Panc1 (cell line): ENCODE measurements around the gene ATXN7L2. TPM values are rescaled to one million over a fixed set of nuclear protein-coding genes. Genes with fewer than 3 reads are reported as not detected.

ENCODE experiments used
- ATAC-seq: fragments of 200-7000 bp; cut with Tn5 transposase; 2 replicates; pipeline ENCODE4 v1.9.1; 2020; ENCODE audit warnings: mild to moderate bottlenecking, moderate library complexity
- BruUV-seq: library from RNA; stranded (reverse); fragments of 400-500 nt; replicated peaks from 2 replicates; lab custom pipeline; 2021; lab: Mats Ljungman, UMichigan
- CTCF ChIA-PET: fragments of 300-600 bp; sonication (Branson Sonifier 250); formaldehyde crosslinking; loops from one replicate; lab custom pipeline; 2022; ENCODE audit warnings: antibody characterized with exemption; lab: Charles Lee
- POLR2A ChIA-PET: fragments of 300-600 bp; sonication (Branson Sonifier 250); formaldehyde crosslinking; loops from one replicate; lab custom pipeline; 2022; ENCODE audit warnings: antibody characterized with exemption; lab: Charles Lee
- DNase-seq: peaks from one replicate; pipeline ENCODE4 v3.0.0-alpha.2; 2010; ENCODE audit warnings: low read depth, low spot score
- H3K27ac ChIP-seq: 2 replicates; pipeline ENCODE4 v1.5.1; 2011; ENCODE audit warnings: mild to moderate bottlenecking, low read length, inconsistent platforms
- H3K27me3 ChIP-seq: fragments of 200-500 bp; sonication (Bioruptor generic); 2 replicates; pipeline ENCODE4 v1.6.0; 2014; ENCODE audit warnings: low read length, inconsistent platforms; ENCODE audit not compliant: control insufficient read depth, insufficient read depth
- H3K36me3 ChIP-seq: fragments of 200-500 bp; sonication (Bioruptor generic); 2 replicates; pipeline ENCODE4 v1.5.1; 2014; ENCODE audit warnings: inconsistent platforms, mild to moderate bottlenecking, low read length, moderate library complexity; ENCODE audit not compliant: control insufficient read depth, insufficient read depth
- H3K4me1 ChIP-seq: 2 replicates; pipeline ENCODE4 v1.5.1; 2011; ENCODE audit warnings: inconsistent platforms, mild to moderate bottlenecking, low read length, moderate library complexity; ENCODE audit not compliant: control insufficient read depth, insufficient read depth
- H3K4me3 ChIP-seq, 2 experiments: 2 replicates each; pipeline ENCODE4 v1.5.1; 2011 to 2012; ENCODE audit warnings: low read depth in 2 of 2, low read length in 2 of 2, mild to moderate bottlenecking in 2 of 2, inconsistent platforms in 1 of 2, moderate library complexity in 1 of 2
- H3K9me3 ChIP-seq: fragments of 200-500 bp; sonication (Bioruptor generic); 2 replicates; pipeline ENCODE4 v1.5.1; 2014; ENCODE audit warnings: low read depth, mild to moderate bottlenecking, inconsistent platforms, low read length, moderate library complexity; ENCODE audit not compliant: control insufficient read depth, insufficient read depth
- POLR2AphosphoS5 ChIP-seq: IDR thresholded peaks from 2 replicates; pipeline ENCODE4 v1.6.1; 2012; ENCODE audit warnings: mild to moderate bottlenecking, low read depth, low read length, moderate library complexity
- SIN3A ChIP-seq: IDR thresholded peaks from 2 replicates; pipeline ENCODE4 v1.6.1; 2012; ENCODE audit warnings: low read depth, mild to moderate bottlenecking, low read length, moderate library complexity, borderline replicate concordance; ENCODE audit not compliant: insufficient read depth
- TCF7L2 ChIP-seq: IDR thresholded peaks from 2 replicates; pipeline ENCODE4 v1.6.1; 2011; ENCODE audit warnings: mild to moderate bottlenecking, low read depth, low read length, inconsistent platforms
- in situ Hi-C: cut with HindIII; loops from 2 replicates; pipeline ENCODE4 v1.10.0; 2016; ENCODE audit warnings: low sequenced_read_pairs, low pct_unique_long_range_greater_than_20kb
- intact Hi-C: fragments of 100-400 bp; cut with micrococcal nuclease; formaldehyde crosslinking; loops from one replicate; pipeline ENCODE4 v1.10.0; 2022; ENCODE audit not compliant: unreplicated experiment
- total RNA-seq: library from RNA; stranded (reverse); gene quantifications from one replicate; pipeline ENCODE4 v1.2.1, GENCODE V29; 2021; ENCODE audit not compliant: unreplicated experiment
- TF ChIP-seq, protein P1 (sequence below): fragments of 450-650 bp; IDR thresholded peaks from 2 replicates; pipeline ENCODE4 v1.5.1; 2017; ENCODE audit warnings: mild to moderate bottlenecking
- TF ChIP-seq, protein P2 (sequence below), 2 experiments: IDR thresholded peaks; 2 replicates each; pipeline ENCODE4 v1.6.1; 2011 to 2012; ENCODE audit warnings: low read depth in 2 of 2, control low read depth in 1 of 2, low read length in 1 of 2, mild to moderate bottlenecking in 1 of 2, moderate library complexity in 1 of 2; ENCODE audit not compliant: insufficient read depth in 1 of 2

The ATXN7L2 gene
- total RNA-seq, 1 experiment from 2014 or later = 4.9 TPM

DNA sequence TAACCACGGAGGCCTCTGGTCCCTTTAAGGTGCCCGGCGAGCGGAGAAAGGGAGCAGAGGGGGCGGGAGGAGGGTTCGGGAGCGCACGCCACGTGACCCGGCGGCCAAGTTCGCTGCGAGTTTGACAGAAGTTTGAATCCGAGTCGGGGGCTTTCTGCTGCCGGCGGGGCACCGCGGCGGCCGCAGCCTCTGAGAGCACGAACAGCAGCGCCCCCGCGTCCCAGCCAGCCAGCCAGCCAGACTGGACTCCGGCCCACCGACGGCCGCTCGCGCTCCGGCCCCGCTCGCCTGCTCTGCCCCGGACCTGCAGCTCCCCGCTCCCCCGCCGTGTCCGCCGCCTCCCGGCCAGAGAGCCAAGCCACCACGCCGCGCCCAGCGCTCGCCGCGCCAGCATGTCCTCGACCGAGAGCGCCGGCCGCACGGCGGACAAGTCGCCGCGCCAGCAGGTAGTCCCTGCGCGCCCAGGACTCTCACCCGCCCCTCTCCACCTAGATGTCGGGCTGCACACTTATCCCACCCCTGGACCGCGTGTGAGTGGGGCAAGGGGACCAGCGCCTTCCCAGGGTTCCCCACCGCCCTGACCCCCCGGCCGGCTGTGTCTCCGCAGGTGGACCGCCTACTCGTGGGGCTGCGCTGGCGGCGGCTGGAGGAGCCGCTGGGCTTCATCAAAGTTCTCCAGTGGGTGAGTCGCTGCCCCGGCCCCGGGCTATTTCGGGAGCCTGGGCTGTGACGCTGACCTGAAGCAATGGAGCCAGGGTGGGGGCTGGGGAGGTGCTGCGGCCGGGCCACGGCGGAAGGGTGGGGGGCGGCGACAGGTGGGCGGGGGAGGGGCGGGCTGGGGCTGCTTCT is 17.0 kb upstream of the ATXN7L2 start, which contains the start of gene SYPL2:
TSS of gene SYPL2 (plus strand) at position 95 of the 849 bp plus-strand sequence. CDS start at position 393, 298 bp downstream.
- no peak for TF ChIP-seq TCF7L2
- TF ChIP-seq, protein P1, sequence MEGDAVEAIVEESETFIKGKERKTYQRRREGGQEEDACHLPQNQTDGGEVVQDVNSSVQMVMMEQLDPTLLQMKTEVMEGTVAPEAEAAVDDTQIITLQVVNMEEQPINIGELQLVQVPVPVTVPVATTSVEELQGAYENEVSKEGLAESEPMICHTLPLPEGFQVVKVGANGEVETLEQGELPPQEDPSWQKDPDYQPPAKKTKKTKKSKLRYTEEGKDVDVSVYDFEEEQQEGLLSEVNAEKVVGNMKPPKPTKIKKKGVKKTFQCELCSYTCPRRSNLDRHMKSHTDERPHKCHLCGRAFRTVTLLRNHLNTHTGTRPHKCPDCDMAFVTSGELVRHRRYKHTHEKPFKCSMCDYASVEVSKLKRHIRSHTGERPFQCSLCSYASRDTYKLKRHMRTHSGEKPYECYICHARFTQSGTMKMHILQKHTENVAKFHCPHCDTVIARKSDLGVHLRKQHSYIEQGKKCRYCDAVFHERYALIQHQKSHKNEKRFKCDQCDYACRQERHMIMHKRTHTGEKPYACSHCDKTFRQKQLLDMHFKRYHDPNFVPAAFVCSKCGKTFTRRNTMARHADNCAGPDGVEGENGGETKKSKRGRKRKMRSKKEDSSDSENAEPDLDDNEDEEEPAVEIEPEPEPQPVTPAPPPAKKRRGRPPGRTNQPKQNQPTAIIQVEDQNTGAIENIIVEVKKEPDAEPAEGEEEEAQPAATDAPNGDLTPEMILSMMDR = peak; percentile 18; the same call in 1 of the 2 replicates
- ChIA-PET CTCF (no interaction called here), POLR2A (no interaction called here)
- peak within 1 kb of the TSS; percentile 43 to 52 for H3K4me3 ChIP-seq
- DNase-seq = no peak
- no peaks in the 10 kb centered on the region for H3K36me3 ChIP-seq
- H3K27ac ChIP-seq = 0 out of 2 replicates have a peak within 1 kb of the TSS, but pooled peaks have one; percentile 23
- H3K27me3 ChIP-seq = peaks cover 20% of the 10 kb centered on the region
- in situ Hi-C loops (no loop called here), intact Hi-C loops (no loop called here)
- no peaks in the 10 kb centered on the region for H3K4me1 ChIP-seq
- ATAC-seq = peak; percentile 87
- BruUV-seq = no TSS peak
- no peaks in the 10 kb centered on the region for H3K9me3 ChIP-seq

DNA sequence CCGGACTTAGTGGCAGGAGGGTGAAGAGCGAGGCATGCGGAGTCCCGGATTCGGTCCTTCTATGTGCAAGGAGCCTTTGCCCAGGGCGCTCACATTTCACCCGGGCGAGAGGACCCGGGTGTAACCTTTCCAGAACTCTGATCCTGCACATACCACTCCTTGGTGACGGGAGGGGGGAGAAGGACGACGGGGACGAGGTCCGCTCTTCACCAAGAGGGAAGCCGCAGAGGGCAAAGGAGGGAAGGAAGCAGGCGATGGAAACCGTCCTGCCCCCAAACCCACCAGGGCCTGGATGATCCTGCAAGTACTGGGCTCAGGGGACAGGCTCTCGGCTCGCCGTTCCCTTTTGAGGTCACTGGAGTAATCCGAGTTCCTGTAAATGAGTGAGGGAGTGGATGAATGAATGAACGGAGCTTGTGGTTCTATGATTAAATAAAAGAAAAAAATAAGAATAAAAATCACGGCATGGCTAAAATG is 16.4 kb upstream of the ATXN7L2 start:
- ATAC-seq (no peak), DNase-seq (no peak)
- no peaks in the 10 kb centered on the region for H3K36me3 ChIP-seq
- ChIA-PET POLR2A (no interaction called here), CTCF (no interaction called here)
- no peak overlapping the region for H3K27ac ChIP-seq
- intact Hi-C loops (no loop called here), in situ Hi-C loops (no loop called here)
- TF ChIP-seq, protein P1 = no peak
- no peak for TF ChIP-seq SIN3A
- TF ChIP-seq, protein P2, sequence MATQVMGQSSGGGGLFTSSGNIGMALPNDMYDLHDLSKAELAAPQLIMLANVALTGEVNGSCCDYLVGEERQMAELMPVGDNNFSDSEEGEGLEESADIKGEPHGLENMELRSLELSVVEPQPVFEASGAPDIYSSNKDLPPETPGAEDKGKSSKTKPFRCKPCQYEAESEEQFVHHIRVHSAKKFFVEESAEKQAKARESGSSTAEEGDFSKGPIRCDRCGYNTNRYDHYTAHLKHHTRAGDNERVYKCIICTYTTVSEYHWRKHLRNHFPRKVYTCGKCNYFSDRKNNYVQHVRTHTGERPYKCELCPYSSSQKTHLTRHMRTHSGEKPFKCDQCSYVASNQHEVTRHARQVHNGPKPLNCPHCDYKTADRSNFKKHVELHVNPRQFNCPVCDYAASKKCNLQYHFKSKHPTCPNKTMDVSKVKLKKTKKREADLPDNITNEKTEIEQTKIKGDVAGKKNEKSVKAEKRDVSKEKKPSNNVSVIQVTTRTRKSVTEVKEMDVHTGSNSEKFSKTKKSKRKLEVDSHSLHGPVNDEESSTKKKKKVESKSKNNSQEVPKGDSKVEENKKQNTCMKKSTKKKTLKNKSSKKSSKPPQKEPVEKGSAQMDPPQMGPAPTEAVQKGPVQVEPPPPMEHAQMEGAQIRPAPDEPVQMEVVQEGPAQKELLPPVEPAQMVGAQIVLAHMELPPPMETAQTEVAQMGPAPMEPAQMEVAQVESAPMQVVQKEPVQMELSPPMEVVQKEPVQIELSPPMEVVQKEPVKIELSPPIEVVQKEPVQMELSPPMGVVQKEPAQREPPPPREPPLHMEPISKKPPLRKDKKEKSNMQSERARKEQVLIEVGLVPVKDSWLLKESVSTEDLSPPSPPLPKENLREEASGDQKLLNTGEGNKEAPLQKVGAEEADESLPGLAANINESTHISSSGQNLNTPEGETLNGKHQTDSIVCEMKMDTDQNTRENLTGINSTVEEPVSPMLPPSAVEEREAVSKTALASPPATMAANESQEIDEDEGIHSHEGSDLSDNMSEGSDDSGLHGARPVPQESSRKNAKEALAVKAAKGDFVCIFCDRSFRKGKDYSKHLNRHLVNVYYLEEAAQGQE (IDR thresholded peaks at IDR 0.05; ENCODE audit: insufficient read depth in 1 of 2, low read depth in 2 of 2, low read length in 1 of 2) = no peak
- TF ChIP-seq POLR2AphosphoS5 = no peak
- TF ChIP-seq TCF7L2 = no peak
- no peaks in the 10 kb centered on the region for H3K9me3 ChIP-seq
- no peak overlapping the region for H3K4me3 ChIP-seq
- no peaks in the 10 kb centered on the region for H3K4me1 ChIP-seq
- BruUV-seq = no TSS peak
- peaks cover 20% of the 10 kb centered on the region for H3K27me3 ChIP-seq
